HepG2 (cell line): Measurements from ENCODE around the gene AADACL4. TPM values are rescaled to one million over a fixed set of nuclear protein-coding genes. Genes with fewer than 3 reads are reported as not detected.

ENCODE experiments used
- ATF5 ChIP-seq: sonication (generic); formaldehyde crosslinking; IDR thresholded peaks from 2 replicates; pipeline ENCODE4 v1.4.0; 2020; ENCODE audit warnings: mild to moderate bottlenecking, low read depth, missing genetic modification reagents
- JARID2 ChIP-seq: sonication (generic); formaldehyde crosslinking; IDR thresholded peaks from 2 replicates; pipeline ENCODE4 v1.8.1; 2023; ENCODE audit warnings: missing genetic modification reagents, inconsistent platforms; ENCODE audit not compliant: insufficient replicate concordance
- MXD3 ChIP-seq: IDR thresholded peaks from 2 replicates; pipeline ENCODE4 v1.6.1; 2016; ENCODE audit warnings: mild to moderate bottlenecking, missing biosample characterization, missing genetic modification reagents
- NFE2 ChIP-seq: sonication (generic); formaldehyde crosslinking; IDR thresholded peaks from 2 replicates; pipeline ENCODE4 v1.4.0; 2020; ENCODE audit warnings: missing genetic modification reagents
- TAF1 ChIP-seq: sonication (generic); formaldehyde crosslinking; IDR thresholded peaks from 2 replicates; pipeline ENCODE4 v1.4.0; 2020; ENCODE audit warnings: missing genetic modification reagents
- TEAD2 ChIP-seq: sonication (generic); formaldehyde crosslinking; IDR thresholded peaks from 2 replicates; pipeline ENCODE4 v1.9.0; 2021; ENCODE audit warnings: missing genetic modification reagents
- XRCC5 ChIP-seq: fragments of 200-400 bp; formaldehyde crosslinking; optimal IDR thresholded peaks from 2 replicates; pipeline ENCODE3; 2017; ENCODE audit warnings: mild to moderate bottlenecking, low read length
- ZFP90 ChIP-seq: sonication (generic); formaldehyde crosslinking; IDR thresholded peaks from 2 replicates; pipeline ENCODE4 v1.8.0; 2022; ENCODE audit warnings: missing genetic modification reagents, mild to moderate bottlenecking, inconsistent platforms, borderline replicate concordance
- ZNF143 ChIP-seq: sonication (generic); formaldehyde crosslinking; IDR thresholded peaks from 2 replicates; pipeline ENCODE4 v1.4.0; 2020; ENCODE audit warnings: missing genetic modification reagents
- ZNF501 ChIP-seq: sonication (generic); formaldehyde crosslinking; IDR thresholded peaks from 2 replicates; pipeline ENCODE4 v1.5.1; 2020; ENCODE audit warnings: mild to moderate bottlenecking, moderate library complexity, missing genetic modification reagents
- ZNF503 ChIP-seq: sonication (generic); formaldehyde crosslinking; IDR thresholded peaks from 2 replicates; pipeline ENCODE4 v1.4.0; 2020; ENCODE audit warnings: missing genetic modification reagents
- ZNF772 ChIP-seq: sonication (generic); formaldehyde crosslinking; IDR thresholded peaks from 2 replicates; pipeline ENCODE4 v1.5.0; 2020; ENCODE audit warnings: mild to moderate bottlenecking, missing genetic modification reagents
- polyA plus RNA-seq, 8 experiments: library from polyadenylated mRNA; depleted of rRNA in 3 of 8; stranded (reverse) in 7 of 8; unstranded in 1 of 8; fragments of >200 nt; fragmentation: Illumina TruSeq in 4 of 8; extraction: Trizol in 4 of 8; gene quantifications; 2 replicates each; pipeline versions ENCODE4 v1.2.1 to v1.2.3, GENCODE V29; 2011 to 2016; ENCODE audit warnings: low read depth in 4 of 8, missing spikeins in 1 of 8, mixed read lengths in 1 of 8; ENCODE audit not compliant: insufficient read depth in 1 of 8
- total RNA-seq, 5 experiments: library from RNA; depleted of rRNA; stranded (reverse); fragments of >200 nt; fragmentation: Illumina TruSeq; extraction: Trizol; gene quantifications; 2 replicates each; pipeline ENCODE4 v1.2.3, GENCODE V29; 2016; ENCODE audit warnings: low read depth in 1 of 5
- TF ChIP-seq, protein P1 (sequence below): sonication (generic); formaldehyde crosslinking; conservative IDR thresholded peaks from 2 replicates; pipeline ENCODE4 v1.4.0; 2020; ENCODE audit warnings: missing genetic modification reagents
- TF ChIP-seq, protein P2 (sequence below): IDR thresholded peaks from 2 replicates; pipeline ENCODE4 v1.6.1; 2018; ENCODE audit warnings: missing genetic modification reagents
- TF ChIP-seq, protein P3 (sequence below): sonication (generic); formaldehyde crosslinking; IDR thresholded peaks from 2 replicates; pipeline ENCODE4 v1.5.0; 2020; ENCODE audit warnings: mild to moderate bottlenecking, missing genetic modification reagents
- TF ChIP-seq, protein P4 (sequence below): sonication (generic); formaldehyde crosslinking; IDR thresholded peaks from 2 replicates; pipeline ENCODE4 v1.4.0; 2020; ENCODE audit warnings: missing genetic modification reagents
- TF ChIP-seq, protein P5 (sequence below): sonication (generic); formaldehyde crosslinking; IDR thresholded peaks from 2 replicates; pipeline ENCODE4 v1.4.0; 2020; ENCODE audit warnings: mild to moderate bottlenecking, missing genetic modification reagents

Gene AADACL4
- total and polyA plus RNA-seq, 2 of the 13 experiments (the other 11 are each of a cell fraction or from before 2014, with no cell fraction given): not detected

GRCh38 chr1:12615865-12616708, 27.8 kb upstream of the AADACL4 start (continued):
- TF ChIP-seq, protein P1, sequence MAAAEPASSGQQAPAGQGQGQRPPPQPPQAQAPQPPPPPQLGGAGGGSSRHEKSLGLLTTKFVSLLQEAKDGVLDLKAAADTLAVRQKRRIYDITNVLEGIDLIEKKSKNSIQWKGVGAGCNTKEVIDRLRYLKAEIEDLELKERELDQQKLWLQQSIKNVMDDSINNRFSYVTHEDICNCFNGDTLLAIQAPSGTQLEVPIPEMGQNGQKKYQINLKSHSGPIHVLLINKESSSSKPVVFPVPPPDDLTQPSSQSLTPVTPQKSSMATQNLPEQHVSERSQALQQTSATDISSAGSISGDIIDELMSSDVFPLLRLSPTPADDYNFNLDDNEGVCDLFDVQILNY (CRISPR knock-in tag): no peak
- no peak for TF ChIP-seq ZNF501 (CRISPR knock-in tag)
- TF ChIP-seq, protein P2, sequence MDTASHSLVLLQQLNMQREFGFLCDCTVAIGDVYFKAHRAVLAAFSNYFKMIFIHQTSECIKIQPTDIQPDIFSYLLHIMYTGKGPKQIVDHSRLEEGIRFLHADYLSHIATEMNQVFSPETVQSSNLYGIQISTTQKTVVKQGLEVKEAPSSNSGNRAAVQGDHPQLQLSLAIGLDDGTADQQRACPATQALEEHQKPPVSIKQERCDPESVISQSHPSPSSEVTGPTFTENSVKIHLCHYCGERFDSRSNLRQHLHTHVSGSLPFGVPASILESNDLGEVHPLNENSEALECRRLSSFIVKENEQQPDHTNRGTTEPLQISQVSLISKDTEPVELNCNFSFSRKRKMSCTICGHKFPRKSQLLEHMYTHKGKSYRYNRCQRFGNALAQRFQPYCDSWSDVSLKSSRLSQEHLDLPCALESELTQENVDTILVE (CRISPR knock-in tag): 0 out of 2 replicates have a peak, but pooled peaks have one; percentile 82
- no peak for TF ChIP-seq ZNF143 (CRISPR knock-in tag)
- no peak for TF ChIP-seq TEAD2 (CRISPR knock-in tag)
- peak; percentile 66; the same call in 1 of the 2 replicates for TF ChIP-seq ZNF772 (CRISPR knock-in tag)
- no peak for TF ChIP-seq MXD3 (CRISPR knock-in tag)
- TF ChIP-seq, protein P3, sequence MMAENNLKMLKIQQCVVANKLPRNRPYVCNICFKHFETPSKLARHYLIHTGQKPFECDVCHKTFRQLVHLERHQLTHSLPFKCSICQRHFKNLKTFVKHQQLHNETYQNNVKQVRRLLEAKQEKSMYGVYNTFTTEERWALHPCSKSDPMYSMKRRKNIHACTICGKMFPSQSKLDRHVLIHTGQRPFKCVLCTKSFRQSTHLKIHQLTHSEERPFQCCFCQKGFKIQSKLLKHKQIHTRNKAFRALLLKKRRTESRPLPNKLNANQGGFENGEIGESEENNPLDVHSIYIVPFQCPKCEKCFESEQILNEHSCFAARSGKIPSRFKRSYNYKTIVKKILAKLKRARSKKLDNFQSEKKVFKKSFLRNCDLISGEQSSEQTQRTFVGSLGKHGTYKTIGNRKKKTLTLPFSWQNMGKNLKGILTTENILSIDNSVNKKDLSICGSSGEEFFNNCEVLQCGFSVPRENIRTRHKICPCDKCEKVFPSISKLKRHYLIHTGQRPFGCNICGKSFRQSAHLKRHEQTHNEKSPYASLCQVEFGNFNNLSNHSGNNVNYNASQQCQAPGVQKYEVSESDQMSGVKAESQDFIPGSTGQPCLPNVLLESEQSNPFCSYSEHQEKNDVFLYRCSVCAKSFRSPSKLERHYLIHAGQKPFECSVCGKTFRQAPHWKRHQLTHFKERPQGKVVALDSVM: peak; percentile 57
- no peak for TF ChIP-seq NFE2 (CRISPR knock-in tag)
- TF ChIP-seq, protein P4, sequence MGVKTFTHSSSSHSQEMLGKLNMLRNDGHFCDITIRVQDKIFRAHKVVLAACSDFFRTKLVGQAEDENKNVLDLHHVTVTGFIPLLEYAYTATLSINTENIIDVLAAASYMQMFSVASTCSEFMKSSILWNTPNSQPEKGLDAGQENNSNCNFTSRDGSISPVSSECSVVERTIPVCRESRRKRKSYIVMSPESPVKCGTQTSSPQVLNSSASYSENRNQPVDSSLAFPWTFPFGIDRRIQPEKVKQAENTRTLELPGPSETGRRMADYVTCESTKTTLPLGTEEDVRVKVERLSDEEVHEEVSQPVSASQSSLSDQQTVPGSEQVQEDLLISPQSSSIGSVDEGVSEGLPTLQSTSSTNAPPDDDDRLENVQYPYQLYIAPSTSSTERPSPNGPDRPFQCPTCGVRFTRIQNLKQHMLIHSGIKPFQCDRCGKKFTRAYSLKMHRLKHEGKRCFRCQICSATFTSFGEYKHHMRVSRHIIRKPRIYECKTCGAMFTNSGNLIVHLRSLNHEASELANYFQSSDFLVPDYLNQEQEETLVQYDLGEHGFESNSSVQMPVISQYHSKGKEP (CRISPR knock-in tag): no peak
- peak; percentile 82 for TF ChIP-seq ZNF503 (CRISPR knock-in tag)
- no peak; the same call in 1 of the 2 replicates for TF ChIP-seq ZFP90 (CRISPR knock-in tag)
- no peak for TF ChIP-seq JARID2 (CRISPR knock-in tag)
- TF ChIP-seq, protein P5, sequence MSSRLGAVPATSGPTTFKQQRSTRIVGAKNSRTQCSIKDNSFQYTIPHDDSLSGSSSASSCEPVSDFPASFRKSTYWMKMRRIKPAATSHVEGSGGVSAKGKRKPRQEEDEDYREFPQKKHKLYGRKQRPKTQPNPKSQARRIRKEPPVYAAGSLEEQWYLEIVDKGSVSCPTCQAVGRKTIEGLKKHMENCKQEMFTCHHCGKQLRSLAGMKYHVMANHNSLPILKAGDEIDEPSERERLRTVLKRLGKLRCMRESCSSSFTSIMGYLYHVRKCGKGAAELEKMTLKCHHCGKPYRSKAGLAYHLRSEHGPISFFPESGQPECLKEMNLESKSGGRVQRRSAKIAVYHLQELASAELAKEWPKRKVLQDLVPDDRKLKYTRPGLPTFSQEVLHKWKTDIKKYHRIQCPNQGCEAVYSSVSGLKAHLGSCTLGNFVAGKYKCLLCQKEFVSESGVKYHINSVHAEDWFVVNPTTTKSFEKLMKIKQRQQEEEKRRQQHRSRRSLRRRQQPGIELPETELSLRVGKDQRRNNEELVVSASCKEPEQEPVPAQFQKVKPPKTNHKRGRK (CRISPR knock-in tag): no peak
- peak; percentile 85 for TF ChIP-seq TAF1 (CRISPR knock-in tag)
- peak; percentile 66 for TF ChIP-seq XRCC5
- no peak for TF ChIP-seq ATF5 (CRISPR knock-in tag)
